Ramos (cell line): ENCODE measurements around the gene TMEM231.
"Not testable (repeated sequence)": the region's sequence is repeated elsewhere in the genome, so short reads cannot be mapped to it uniquely, and the experiment has no call there.

ENCODE experiments used
- in situ Hi-C: fragments of 300-500 bp; cut with MboI; formaldehyde crosslinking; loops from one replicate; pipeline ENCODE4 v1.14.3; 2022; ENCODE audit warnings: low sequenced_read_pairs; ENCODE audit not compliant: unreplicated experiment

Gene TMEM231

DNA sequence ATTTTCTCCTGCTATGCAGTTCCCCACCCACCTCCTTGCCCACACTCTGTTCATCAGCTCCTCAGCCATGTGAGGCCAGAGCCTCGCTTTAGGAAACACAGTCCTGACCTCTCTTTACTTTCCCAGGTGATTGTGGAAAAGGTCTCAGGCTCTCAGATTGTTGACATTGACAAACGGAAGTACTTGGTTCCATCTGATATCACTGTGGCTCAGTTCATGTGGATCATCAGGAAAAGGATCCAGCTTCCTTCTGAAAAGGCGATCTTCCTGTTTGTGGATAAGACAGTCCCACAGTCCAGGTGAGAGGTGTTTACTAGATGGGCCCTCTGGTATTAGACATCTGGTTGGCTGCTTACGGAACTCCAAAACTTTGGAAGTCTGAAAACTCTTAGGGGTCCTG lies 11.9 kb upstream of the TMEM231 start:
- in situ Hi-C loops, result no loop called here

GRCh38 chr16:75566758-75567255 lies 10.8 kb upstream of the TMEM231 start:
- in situ Hi-C loops, result no loop called here

DNA sequence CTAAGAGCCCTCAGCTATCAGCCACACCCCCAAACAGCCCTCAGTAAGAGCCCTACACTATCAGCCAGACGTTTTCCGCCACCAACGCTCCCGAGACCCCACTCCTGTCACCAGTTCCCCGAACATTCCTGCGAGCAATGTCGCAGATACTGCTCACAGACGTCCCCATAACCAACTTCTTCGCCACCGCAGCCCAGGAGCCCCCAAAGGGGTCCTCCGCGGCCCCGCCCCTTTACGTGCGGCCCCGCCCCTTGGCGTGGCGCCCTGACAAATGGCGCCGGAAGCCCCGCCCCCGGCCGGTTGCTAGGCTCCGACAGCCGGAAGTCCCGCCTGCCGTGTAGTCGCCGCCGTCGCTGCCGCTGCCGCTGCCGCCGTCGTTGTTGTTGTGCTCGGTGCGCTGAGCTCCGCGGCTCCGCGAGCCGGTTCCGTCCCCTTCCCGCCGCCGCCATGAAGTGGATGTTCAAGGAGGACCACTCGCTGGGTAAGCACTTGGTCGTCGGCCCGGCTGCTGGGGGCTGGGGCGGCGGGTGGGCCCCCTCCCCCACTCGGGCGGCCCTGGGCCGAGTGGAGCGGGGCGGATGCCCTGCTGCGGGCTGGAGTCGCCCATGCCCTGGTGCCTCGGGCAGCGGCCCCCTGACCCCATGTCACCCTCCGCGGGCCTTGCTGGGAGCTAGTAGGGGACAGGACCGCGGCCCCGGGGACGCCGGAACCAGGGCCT lies 10.1 kb upstream of the TMEM231 start, which contains the start of gene GABARAPL2:
Gene GABARAPL2 (plus strand): TSS at position 340 of the 718 bp plus-strand sequence. CDS start 108 bp downstream, at position 448.
- in situ Hi-C loops, result no loop called here

DNA sequence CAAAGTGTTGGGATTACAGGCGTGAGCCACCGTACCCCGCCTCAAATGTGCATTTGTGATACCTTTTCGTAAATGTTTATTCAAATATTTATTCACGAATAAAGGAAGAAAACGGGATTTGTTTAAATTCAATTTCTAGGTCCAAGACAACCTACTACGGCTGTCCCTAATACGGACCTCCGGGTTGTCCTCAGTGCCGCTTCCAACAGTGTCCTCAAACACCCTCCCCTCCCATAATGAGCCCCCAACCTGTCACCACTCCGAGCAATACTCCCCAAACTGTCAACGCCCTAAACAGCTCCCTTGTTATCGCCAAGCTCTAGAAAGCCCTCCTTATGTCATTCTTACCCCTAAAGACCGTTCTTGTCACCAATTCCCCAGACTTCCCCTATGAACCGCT lies 9.6 kb upstream of the TMEM231 start:
- in situ Hi-C loops, result no loop called here

- in situ Hi-C loops, result no loop called here
These were observed 3.7 kb upstream of the TMEM231 start for GRCh38 chr16:75559564-75560372.

DNA sequence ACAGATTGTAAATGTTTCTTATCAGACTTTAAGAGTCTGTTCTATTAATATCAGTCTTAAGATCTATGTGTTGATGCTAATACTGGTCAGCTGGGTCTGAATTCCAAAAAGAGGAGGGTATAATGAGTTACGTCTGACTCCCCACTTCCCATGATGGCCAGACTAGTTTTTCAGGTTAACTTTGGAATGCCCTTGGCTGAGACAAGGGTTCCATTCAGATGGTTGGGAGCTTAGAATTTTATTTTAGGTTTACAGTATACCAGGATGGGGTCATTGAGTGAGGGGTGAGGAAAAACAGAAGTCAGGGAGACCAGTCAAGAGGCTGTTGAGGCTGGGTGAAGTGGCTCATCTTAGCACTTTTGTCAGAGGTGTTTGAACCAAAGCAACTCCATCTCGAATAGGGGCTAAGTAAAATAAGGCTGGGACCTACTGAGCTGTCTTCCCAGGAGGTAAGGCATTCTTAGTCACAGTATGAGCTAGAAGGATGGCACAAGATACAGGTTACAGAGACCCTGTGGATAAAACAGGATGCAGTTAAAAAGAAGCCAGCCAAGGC lies 2.9 kb upstream of the TMEM231 start:
- in situ Hi-C loops, result no loop called here

GRCh38 chr16:75556431-75556950 lies 439 bp upstream of the TMEM231 start:
- in situ Hi-C loops, result no loop called here

- in situ Hi-C loops, result no loop called here
These were observed 792 bp downstream of the TMEM231 start for GRCh38 chr16:75555213-75555706.

- in situ Hi-C loops, result no loop called here
These were observed 3.1 kb downstream of the TMEM231 start for GRCh38 chr16:75552951-75553350.

GRCh38 chr16:75550211-75550662 lies 5.8 kb downstream of the TMEM231 start:
- in situ Hi-C loops, result no loop called here

GRCh38 chr16:75548456-75548855 lies 7.6 kb downstream of the TMEM231 start:
- in situ Hi-C loops, result not testable (repeated sequence)

DNA sequence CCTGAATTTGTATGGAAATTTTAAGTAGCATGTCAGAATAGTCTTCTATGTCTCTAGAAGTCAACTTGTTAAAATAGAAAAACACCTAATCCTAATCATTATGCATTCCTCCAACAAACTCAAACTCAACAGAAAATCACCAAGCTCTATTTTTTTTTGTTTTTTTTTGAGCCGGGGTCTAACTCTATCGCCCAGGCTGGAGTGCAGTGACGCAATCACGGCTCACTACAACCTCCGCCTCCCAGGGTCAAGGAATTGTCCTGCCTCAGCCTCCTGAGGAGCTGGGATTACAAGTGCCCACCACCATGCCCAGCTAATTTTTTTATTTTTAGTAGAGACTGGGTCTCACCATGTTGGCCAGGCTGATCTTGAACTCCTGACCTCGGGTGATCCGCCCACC lies 9.8 kb downstream of the TMEM231 start:
- in situ Hi-C loops, result no loop called here

DNA sequence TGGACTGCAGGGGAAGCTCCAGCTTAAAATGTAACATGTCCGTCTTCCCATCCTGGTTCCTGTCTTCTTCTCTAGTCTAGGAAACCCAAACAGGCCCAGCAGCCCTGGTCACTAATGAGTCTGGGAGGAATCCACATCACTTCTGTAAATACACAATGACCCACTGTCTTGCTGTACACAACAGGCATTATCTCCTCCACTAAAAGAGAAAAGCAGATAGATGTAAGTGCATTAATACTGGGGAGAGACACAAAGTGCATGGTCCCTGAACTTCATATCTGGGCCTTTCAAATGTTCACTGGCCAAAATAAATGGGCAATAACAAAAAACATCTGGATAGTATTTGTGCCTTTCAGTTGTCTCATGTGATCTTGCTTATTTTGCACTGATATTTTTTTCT lies 10.2 kb downstream of the TMEM231 start:
- in situ Hi-C loops, result not testable (repeated sequence)

GRCh38 chr16:75542462-75542861 lies 13.6 kb downstream of the TMEM231 start:
- in situ Hi-C loops, result not testable (repeated sequence)

- in situ Hi-C loops, result no loop called here
These were observed 14.8 kb downstream of the TMEM231 start for GRCh38 chr16:75541236-75541635.

DNA sequence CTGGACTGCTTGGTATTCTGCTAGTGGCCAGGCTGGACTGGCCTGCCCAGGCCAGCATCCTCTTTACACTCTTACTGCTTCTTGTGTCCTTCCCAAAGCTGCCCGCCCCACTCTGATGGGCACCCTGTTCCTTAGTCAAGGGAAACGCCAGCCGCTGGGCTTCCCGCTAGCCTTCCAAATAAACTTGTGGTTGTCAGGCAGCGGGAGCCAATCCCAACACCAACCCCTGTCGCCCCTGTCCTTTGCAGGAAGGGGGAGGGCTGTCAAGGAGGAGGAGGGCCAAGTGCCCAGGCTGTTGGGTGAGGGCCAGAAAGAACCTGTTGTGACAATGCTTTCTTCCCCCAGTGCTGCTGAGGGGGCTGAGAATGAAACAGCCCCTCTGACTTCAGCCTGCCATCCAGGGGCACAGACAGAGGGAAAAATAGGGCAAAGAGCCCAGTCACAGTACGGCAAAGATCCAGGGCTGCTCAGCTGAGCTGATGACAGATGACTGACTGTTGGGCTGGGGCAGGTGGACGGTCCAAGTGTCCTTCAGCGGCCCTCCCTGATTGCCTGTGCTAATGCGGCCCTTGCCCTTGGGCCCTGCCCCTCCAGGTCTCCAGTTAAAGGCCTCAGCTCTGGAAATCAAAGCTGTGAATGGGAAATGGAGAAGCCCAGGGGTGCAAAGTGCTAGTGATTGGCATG lies 17.0 kb downstream of the TMEM231 start:
- in situ Hi-C loops, result not testable (repeated sequence)

GRCh38 chr16:75537776-75538175 lies 18.3 kb downstream of the TMEM231 start:
- in situ Hi-C loops, result no loop called here

- in situ Hi-C loops, result no loop called here
These were observed 20.2 kb downstream of the TMEM231 start, which contains the start of gene CHST5 for GRCh38 chr16:75535901-75536300. CHST5 (minus strand) TSS chr16:75536108; CDS start chr16:75530384, 5,724 bp downstream.

DNA sequence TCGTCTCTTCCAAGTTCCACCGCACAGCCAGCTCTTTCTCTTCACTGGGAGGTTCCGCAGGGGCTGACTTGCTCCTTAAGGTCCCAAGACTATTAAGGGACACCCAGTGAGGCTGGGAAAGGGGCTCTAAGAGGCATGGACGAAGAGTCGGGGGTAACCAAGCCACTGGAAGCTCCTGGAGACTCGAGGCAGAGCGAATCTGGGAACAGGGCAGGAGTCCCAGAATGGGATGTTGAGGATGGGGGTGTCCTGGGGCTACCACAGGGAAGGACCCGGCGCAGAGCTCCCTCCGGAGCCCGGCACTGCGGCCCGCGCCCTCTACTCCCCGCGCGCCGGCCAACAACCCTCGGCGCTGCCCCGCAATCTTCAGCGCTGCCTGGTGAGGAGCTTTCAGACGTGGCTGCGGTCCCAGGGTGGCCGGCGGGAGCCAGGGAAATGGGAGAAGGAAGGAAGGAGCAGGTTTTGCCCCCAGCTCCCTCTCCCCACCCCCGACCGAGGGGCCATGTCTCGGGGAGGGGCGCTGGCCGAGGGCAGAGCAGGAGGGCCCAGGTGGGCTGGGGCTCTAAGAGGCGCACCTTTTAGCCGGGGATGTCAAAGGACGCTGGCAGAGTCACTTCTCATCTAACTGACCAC lies 20.7 kb downstream of the TMEM231 start:
- in situ Hi-C loops, result no loop called here
